IPS-15b (cell line): ENCODE measurements around the gene AGPAT1.

ENCODE experiments used
- H3K27me3 ChIP-seq: one replicate; pipeline ENCODE4 v1.6.1; 2013; ENCODE audit warnings: low read length; ENCODE audit not compliant: control insufficient read depth, insufficient read depth
- H3K36me3 ChIP-seq: one replicate; pipeline ENCODE4 v1.6.1; 2013; ENCODE audit warnings: low read length; ENCODE audit not compliant: control insufficient read depth, insufficient read depth
- H3K4me1 ChIP-seq: one replicate; pipeline ENCODE4 v1.6.1; 2013; ENCODE audit warnings: mild to moderate bottlenecking, low read length; ENCODE audit not compliant: control insufficient read depth, insufficient read depth
- H3K4me3 ChIP-seq: one replicate; pipeline ENCODE4 v1.5.1; 2013; ENCODE audit warnings: low read depth, low read length
- H3K9ac ChIP-seq: one replicate; pipeline ENCODE4 v1.6.1; 2013; ENCODE audit warnings: low read depth, mild to moderate bottlenecking, low read length
- H3K9me3 ChIP-seq: one replicate; pipeline ENCODE4 v1.6.1; 2013; ENCODE audit warnings: mild to moderate bottlenecking, low read length; ENCODE audit not compliant: control insufficient read depth, insufficient read depth

The AGPAT1 gene

GRCh38 chr6:32154514-32155161 lies 21.2 kb downstream of the AGPAT1 start:
- peaks cover 16% of the 10 kb centered on the region for H3K4me1 ChIP-seq
- H3K9ac ChIP-seq = peak overlapping the region; percentile 67
- H3K36me3 ChIP-seq = peaks cover 9% of the 10 kb centered on the region
- H3K9me3 ChIP-seq = no peaks in the 10 kb centered on the region
- peak overlapping the region; percentile 92 for H3K4me3 ChIP-seq
- peaks cover 32% of the 10 kb centered on the region for H3K27me3 ChIP-seq

GRCh38 chr6:32153564-32154513 lies 22.0 kb downstream of the AGPAT1 start, which contains the start of gene PPT2:
TSS of gene PPT2 (plus strand) at chr6:32154141. CDS start at chr6:32154595, 454 bp downstream.
- peaks cover 40% of the 10 kb centered on the region for H3K27me3 ChIP-seq
- H3K9me3 ChIP-seq = no peaks in the 10 kb centered on the region
- H3K36me3 ChIP-seq = peaks cover 9% of the 10 kb centered on the region
- peak within 1 kb of the TSS; percentile 67 for H3K9ac ChIP-seq
- H3K4me1 ChIP-seq = peaks cover 16% of the 10 kb centered on the region
- peak within 1 kb of the TSS; percentile 92 for H3K4me3 ChIP-seq

- Histone ChIP-seq H3K9ac (no peak overlapping the region), H3K9me3 (no peaks in the 10 kb centered on the region), H3K4me1 (peaks cover 16% of the 10 kb centered on the region), H3K27me3 (peaks cover 41% of the 10 kb centered on the region), H3K36me3 (peaks cover 5% of the 10 kb centered on the region), H3K4me3 (peak overlapping the region; percentile 92)
These were observed 22.9 kb downstream of the AGPAT1 start for GRCh38 chr6:32152769-32153563.

- peaks cover 16% of the 10 kb centered on the region for H3K4me1 ChIP-seq
- no peaks in the 10 kb centered on the region for H3K36me3 ChIP-seq
- H3K9ac ChIP-seq = no peak within 1 kb of the TSS
These were observed 23.8 kb downstream of the AGPAT1 start, which contains the start of gene PRRT1 for GRCh38 chr6:32151863-32152768. TSS of gene PRRT1 (minus strand) at chr6:32151939. CDS start at chr6:32151827, 112 bp downstream.

GRCh38 chr6:32151181-32151862 lies 24.6 kb downstream of the AGPAT1 start:
- Histone ChIP-seq H3K27me3 (peaks cover 48% of the 10 kb centered on the region), H3K36me3 (no peaks in the 10 kb centered on the region), H3K9ac (no peak overlapping the region), H3K9me3 (no peaks in the 10 kb centered on the region), H3K4me3 (peak overlapping the region; percentile 31), H3K4me1 (peaks cover 22% of the 10 kb centered on the region)

More at GRCh38 chr6:32151863-32152768, 23.8 kb downstream of the AGPAT1 start, which contains the start of gene PRRT1:
- no peaks in the 10 kb centered on the region for H3K9me3 ChIP-seq
- H3K4me3 ChIP-seq = peak within 1 kb of the TSS; percentile 92
- peaks cover 45% of the 10 kb centered on the region for H3K27me3 ChIP-seq

GRCh38 chr6:32149932-32150870 lies 25.7 kb downstream of the AGPAT1 start:
- H3K27me3 ChIP-seq = peaks cover 48% of the 10 kb centered on the region
- peak overlapping the region; percentile 58 for H3K4me3 ChIP-seq
- H3K9ac ChIP-seq = no peak overlapping the region
- H3K36me3 ChIP-seq = no peaks in the 10 kb centered on the region
- peaks cover 24% of the 10 kb centered on the region for H3K4me1 ChIP-seq
- H3K9me3 ChIP-seq = no peaks in the 10 kb centered on the region

GRCh38 chr6:32149092-32149755 lies 26.7 kb downstream of the AGPAT1 start:
- peak overlapping the region; percentile 73 for H3K4me3 ChIP-seq
- H3K9ac ChIP-seq = peak overlapping the region; percentile 9
- H3K27me3 ChIP-seq = peaks cover 48% of the 10 kb centered on the region
- peaks cover 21% of the 10 kb centered on the region for H3K4me1 ChIP-seq
- H3K36me3 ChIP-seq = no peaks in the 10 kb centered on the region
- no peaks in the 10 kb centered on the region for H3K9me3 ChIP-seq

- H3K4me3 ChIP-seq = peak overlapping the region; percentile 73
These were observed 27.4 kb downstream of the AGPAT1 start for GRCh38 chr6:32148289-32149091.

More at GRCh38 chr6:32148289-32149091, 27.4 kb downstream of the AGPAT1 start:
- Histone ChIP-seq H3K36me3 (no peaks in the 10 kb centered on the region), H3K27me3 (peaks cover 48% of the 10 kb centered on the region), H3K9me3 (no peaks in the 10 kb centered on the region), H3K4me1 (peaks cover 21% of the 10 kb centered on the region), H3K9ac (peak overlapping the region; percentile 9)
